Gastroesophageal sphincter (tissue), 4 donors: ENCODE data around the gene GOLGA6L22. TPM values are rescaled to one million over a fixed set of nuclear protein-coding genes. Genes with fewer than 3 reads are reported as not detected.
"Not testable (repeated sequence)": the region's sequence is repeated elsewhere in the genome, so short reads cannot be mapped to it uniquely, and the experiment has no call there.

Experiments
- ATAC-seq: fragments of 150-250 bp; one replicate; pipeline ENCODE4 v1.9.1; 2016; ENCODE audit warnings: mild to moderate bottlenecking, moderate library complexity
- H3K27ac ChIP-seq, 4 donors: fragments of 200-600 bp; sonication (generic) in 3 of 4; 1 replicate in 3 of 4; 2 replicates in 1 of 4; pipeline ENCODE4 v1.5.1; 2016 to 2019
- H3K27me3 ChIP-seq: fragments of 200-600 bp; sonication (generic); one replicate; pipeline ENCODE4 v1.5.1; 2019
- H3K36me3 ChIP-seq, 2 donors: fragments of 200-600 bp; sonication (generic); one replicate each; pipeline ENCODE4 v1.5.1; 2019; ENCODE audit warnings: control low read depth in 1 of 2
- H3K4me1 ChIP-seq, 3 donors: fragments of 200-600 bp; sonication (generic); 1 replicate in 2 of 3; 2 replicates in 1 of 3; pipeline ENCODE4 v1.5.1; 2016 to 2019; ENCODE audit warnings: control low read depth in 2 of 3
- H3K4me3 ChIP-seq, 2 donors: fragments of 200-600 bp; sonication (generic); one replicate each; pipeline ENCODE4 v1.5.1; 2019; ENCODE audit warnings: mild to moderate bottlenecking in 1 of 2, moderate library complexity in 1 of 2
- H3K9me3 ChIP-seq, 3 donors: fragments of 200-600 bp; sonication (generic); one replicate each; pipeline ENCODE4 v1.5.1; 2017 to 2019; ENCODE audit warnings: control low read depth in 2 of 3
- WGBS, 2 donors: methylation state at CpG; one replicate each; pipeline ENCODE4 v1.1.5; 2018; ENCODE audit warnings: low coverage in 1 of 2; 5-methylcytosine and 5-hydroxymethylcytosine counted together
- small RNA-seq, 4 donors: library from RNA; depleted of rRNA; stranded (forward); fragments of <200 nt; gene quantifications; one replicate each; pipeline ENCODE3, GENCODE V24; 2016
- total RNA-seq, 4 donors: library from RNA; depleted of rRNA; stranded (reverse); fragments of >200 nt; gene quantifications; one replicate each; pipeline ENCODE4 v1.1.0, GENCODE V29; 2016

GOLGA6L22 gene
- total RNA-seq, 4 donors from 2014 or later: 0.08 TPM; not detected in 3

DNA sequence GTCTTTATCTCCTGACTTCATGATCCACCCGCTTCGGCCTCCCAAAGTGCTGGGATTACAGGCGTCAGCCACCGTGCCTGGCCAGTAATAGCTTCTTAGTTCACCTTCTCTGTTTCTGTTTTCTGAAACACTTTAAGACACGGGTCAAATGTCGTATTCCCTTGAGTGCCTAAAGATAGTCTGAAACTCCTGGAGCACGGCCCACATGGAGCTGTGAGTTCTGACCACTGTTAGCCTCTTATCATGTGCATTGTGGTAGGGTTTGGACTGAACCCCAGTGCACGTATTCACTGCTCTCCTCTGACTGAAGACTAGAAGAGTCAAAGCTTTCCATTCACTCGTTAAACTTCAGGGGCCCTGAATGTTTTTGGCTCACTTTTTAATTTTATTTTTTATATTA lies 48.3 kb downstream of the GOLGA6L22 start:
- H3K36me3 ChIP-seq, H3K27ac ChIP-seq, H3K9me3 ChIP-seq, H3K4me1 ChIP-seq, H3K27me3 ChIP-seq, H3K4me3 ChIP-seq, ATAC-seq: not testable (repeated sequence)
- no CpG with 5 or more reads among the region's 9 CpGs for WGBS, 2 donors

DNA sequence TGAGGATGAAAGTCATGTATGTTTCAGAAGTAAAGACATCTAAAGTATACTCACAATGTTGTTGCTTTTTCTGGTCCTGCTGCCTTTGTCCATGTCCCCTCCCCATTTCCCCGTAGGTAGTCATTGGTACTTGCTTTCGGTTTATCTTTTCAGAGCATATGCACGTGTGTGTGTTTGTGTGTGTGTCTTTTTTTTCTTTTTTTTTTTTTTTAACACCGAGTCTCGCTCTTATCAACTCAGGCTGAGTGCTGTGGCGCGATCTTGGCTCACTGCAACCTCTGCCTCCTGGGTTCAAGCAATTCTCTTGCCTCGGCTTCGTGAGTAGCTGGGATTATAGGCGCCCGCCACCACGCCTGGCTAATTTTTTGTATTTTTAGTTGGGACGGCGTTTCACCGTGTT lies 57.4 kb downstream of the GOLGA6L22 start:
- H3K4me3 ChIP-seq, H3K4me1 ChIP-seq, H3K27ac ChIP-seq, ATAC-seq, H3K36me3 ChIP-seq, H3K9me3 ChIP-seq, H3K27me3 ChIP-seq: not testable (repeated sequence)
- no CpG with 5 or more reads among the region's 15 CpGs for WGBS, 2 donors

Small RNA genes within 50 kb of the gene (small RNA-seq; reads per million reads assigned to genes)
- 0 reads per million in 4 donors for gene RN7SL545P
